Fibroblast of skin of abdomen (primary cell): ENCODE data around the gene KLF7. TPM values are rescaled to one million over a fixed set of nuclear protein-coding genes. Genes with fewer than 3 reads are reported as not detected.

Experiments
- DNase-seq: peaks from one replicate; pipeline ENCODE4 v3.0.0-alpha.2; 2013
- polyA plus RNA-seq, 2 experiments: library from polyadenylated mRNA; unstranded; fragments of 120-200 nt; gene quantifications; one replicate each; pipeline ENCODE4 v1.2.1, GENCODE V29; 2013; ENCODE audit not compliant: insufficient read length in 2 of 2

KLF7 gene
- 40.3 TPM for polyA plus RNA-seq (2013, experiment 1 of 2; ENCODE audit: insufficient read length)
- polyA plus RNA-seq (2013, experiment 2 of 2; ENCODE audit: insufficient read length), result 34.2 TPM

- no peak for DNase-seq
Observed at GRCh38 chr2:207165121-207166038, at the start of gene KLF7. Gene KLF7, minus strand, starts transcription at chr2:207165948. Its CDS starts 380 bp downstream, at chr2:207165568.

GRCh38 chr2:207215308-207215707 is 49.6 kb upstream of the KLF7 start:
- no peak for DNase-seq

- DNase-seq, result no peak
Observed at GRCh38 chr2:207214446-207214845, 48.7 kb upstream of the KLF7 start.

GRCh38 chr2:207206011-207206410 is 40.3 kb upstream of the KLF7 start:
- DNase-seq, result no peak

GRCh38 chr2:207205173-207205957 is 39.6 kb upstream of the KLF7 start:
- DNase-seq, result no peak

GRCh38 chr2:207203056-207203455 is 37.3 kb upstream of the KLF7 start:
- DNase-seq, result no peak

GRCh38 chr2:207202645-207203044 is 36.9 kb upstream of the KLF7 start:
- DNase-seq, result peak; percentile 51

- DNase-seq, result no peak
Observed at GRCh38 chr2:207201416-207201815, 35.7 kb upstream of the KLF7 start.

- DNase-seq, result no peak
Observed at GRCh38 chr2:207200136-207200535, 34.4 kb upstream of the KLF7 start.

GRCh38 chr2:207194028-207194427 is 28.3 kb upstream of the KLF7 start:
- DNase-seq, result no peak

GRCh38 chr2:207188626-207189419 is 23.1 kb upstream of the KLF7 start:
- peak; percentile 69 for DNase-seq

GRCh38 chr2:207185372-207185771 is 19.6 kb upstream of the KLF7 start:
- DNase-seq, result no peak

GRCh38 chr2:207184768-207185167 is 19.0 kb upstream of the KLF7 start:
- DNase-seq, result no peak

- peak; percentile 76 for DNase-seq
Observed at GRCh38 chr2:207184348-207184747, 18.6 kb upstream of the KLF7 start.

- no peak for DNase-seq
Observed at GRCh38 chr2:207183506-207183905, 17.8 kb upstream of the KLF7 start.

- peak; percentile 82 for DNase-seq
Observed at GRCh38 chr2:207182911-207183310, 17.2 kb upstream of the KLF7 start.

- no peak for DNase-seq
Observed at GRCh38 chr2:207181526-207182274, 16.0 kb upstream of the KLF7 start.

GRCh38 chr2:207180741-207181140 is 15.0 kb upstream of the KLF7 start:
- peak; percentile 34 for DNase-seq

- DNase-seq, result no peak
Observed at GRCh38 chr2:207176247-207176646, 10.5 kb upstream of the KLF7 start.

- DNase-seq, result no peak
Observed at GRCh38 chr2:207173641-207174040, 7.9 kb upstream of the KLF7 start.

GRCh38 chr2:207167099-207167923 is 1.6 kb upstream of the KLF7 start:
- DNase-seq, result peak; percentile 80
